GM12878 (cell line): ENCODE measurements around the gene PATJ. TPM values are rescaled to one million over a fixed set of nuclear protein-coding genes. Genes with fewer than 3 reads are reported as not detected.

Experiments used
- ATAC-seq: fragments of 200-7000 bp; cut with Tn5 transposase; 3 replicates; pipeline ENCODE4 v1.9.1; 2020; ENCODE audit warnings: mild to moderate bottlenecking, moderate library complexity
- BruUV-seq: library from RNA; stranded (reverse); fragments of 400-500 nt; replicated peaks from 2 replicates; lab custom pipeline; 2021; lab: Mats Ljungman, UMichigan
- CTCF ChIA-PET: fragments of 300-600 bp; sonication (Branson Sonifier 250); formaldehyde crosslinking; extraction: SDS; loops from one replicate; lab custom pipeline; 2021; ENCODE audit warnings: inconsistent platforms; lab: Yijun Ruan, JAX
- POLR2A ChIA-PET: fragments of 350-600 bp; formaldehyde crosslinking; extraction: SDS; loops from one replicate; lab custom pipeline; 2021; ENCODE audit warnings: inconsistent platforms; lab: Charles Lee
- RAD21 ChIA-PET: fragments of 300-600 bp; sonication (Branson Sonifier 250); formaldehyde crosslinking; loops from one replicate; lab custom pipeline; 2023; ENCODE audit warnings: antibody characterized with exemption; ENCODE audit not compliant: unreplicated experiment; lab: Charles Lee
- SMC1A ChIA-PET: fragments of 300-600 bp; sonication (Branson Sonifier 250); formaldehyde crosslinking; loops from one replicate; lab custom pipeline; 2023; ENCODE audit not compliant: unreplicated experiment, uncharacterized antibody; lab: Charles Lee
- DNase-seq: peaks from one replicate; pipeline ENCODE4 v3.0.0-alpha.2; 2011; ENCODE audit warnings: low read depth, low spot score
- FAIRE-seq: peaks from 3 replicates; lab custom pipeline; 2011; peaks lifted over from hg19 to GRCh38; lab: Jason Lieb, UNC
- H2AFZ ChIP-seq: 2 replicates; pipeline ENCODE4 v1.6.0; 2011; ENCODE audit warnings: low read depth, low read length, control low read depth; ENCODE audit not compliant: control insufficient read depth
- H3K27ac ChIP-seq: 2 replicates; pipeline ENCODE4 v1.5.1; 2011; ENCODE audit warnings: control low read depth; ENCODE audit not compliant: control insufficient read depth, insufficient read depth
- H3K27me3 ChIP-seq, 2 experiments: replicated peaks in 1 of 2; 2 replicates each; pipeline versions ENCODE4 v1.6.0 to v1.6.1; 2011; ENCODE audit warnings: low read length in 1 of 2; ENCODE audit not compliant: control insufficient read depth in 2 of 2, insufficient read depth in 2 of 2
- H3K36me3 ChIP-seq, 2 experiments: 2 replicates each; pipeline ENCODE4 v1.5.1; 2011; ENCODE audit warnings: low read length in 1 of 2; ENCODE audit not compliant: control insufficient read depth in 2 of 2, insufficient read depth in 2 of 2
- H3K4me1 ChIP-seq: 2 replicates; pipeline ENCODE4 v1.6.1; 2011; ENCODE audit warnings: mild to moderate bottlenecking, low read length, moderate library complexity, mixed read lengths; ENCODE audit not compliant: control insufficient read depth, insufficient read depth
- H3K4me2 ChIP-seq: 2 replicates; pipeline ENCODE4 v1.6.0; 2011; ENCODE audit warnings: control low read depth; ENCODE audit not compliant: control insufficient read depth, insufficient read depth
- H3K4me3 ChIP-seq: fragments of 200-600 bp; sonication (generic); 2 replicates; pipeline ENCODE4 v1.5.1; 2016
- H3K79me2 ChIP-seq: 2 replicates; pipeline ENCODE4 v1.6.0; 2011; ENCODE audit warnings: low read length; ENCODE audit not compliant: control insufficient read depth, insufficient read depth
- H3K9ac ChIP-seq: 2 replicates; pipeline ENCODE4 v1.8.0; 2011; ENCODE audit warnings: low read length, control low read depth, mixed read lengths; ENCODE audit not compliant: control insufficient read depth, insufficient read depth
- H3K9me3 ChIP-seq: replicated peaks from 3 replicates; pipeline ENCODE4 v1.5.1; 2011; ENCODE audit warnings: mild to moderate bottlenecking, low read length; ENCODE audit not compliant: control insufficient read depth, insufficient read depth
- H4K20me1 ChIP-seq: 2 replicates; pipeline ENCODE4 v1.6.0; 2011; ENCODE audit not compliant: control insufficient read depth, insufficient read depth
- ASH2L ChIP-seq: fragments of 300-600, 200-600 bp; sonication (generic); IDR thresholded peaks from 2 replicates; pipeline ENCODE4 v1.6.1; 2017; ENCODE audit warnings: low read depth, mild to moderate bottlenecking, borderline replicate concordance
- EGR1 ChIP-seq, 2 experiments: IDR thresholded peaks; 1 replicate in 1 of 2; 2 replicates in 1 of 2; pipeline ENCODE4 v1.6.1; 2011 to 2012; ENCODE audit warnings: low read depth in 2 of 2, low read length in 2 of 2, borderline replicate concordance in 1 of 2, mild to moderate bottlenecking in 1 of 2, moderate library complexity in 1 of 2
- HDGF ChIP-seq: fragments of 450-650 bp; IDR thresholded peaks from 2 replicates; pipeline ENCODE4 v1.6.1; 2016; ENCODE audit warnings: antibody characterized with exemption
- NR2C1 ChIP-seq: fragments of 450-650 bp; IDR thresholded peaks from 2 replicates; pipeline ENCODE4 v1.6.1; 2017; ENCODE audit warnings: antibody characterized with exemption, mild to moderate bottlenecking, moderate library complexity
- NR2F1 ChIP-seq: fragments of 450-650 bp; conservative IDR thresholded peaks from 2 replicates; pipeline ENCODE4 v1.6.1; 2017; ENCODE audit warnings: mild to moderate bottlenecking
- RUNX3 ChIP-seq: IDR thresholded peaks from 2 replicates; pipeline ENCODE4 v1.6.1; 2012; ENCODE audit warnings: low read length, inconsistent platforms
- ZNF217 ChIP-seq: fragments of 450-650 bp; IDR thresholded peaks from 2 replicates; pipeline ENCODE4 v1.6.1; 2017; ENCODE audit warnings: antibody characterized with exemption, mild to moderate bottlenecking
- WGBS: methylation state at CpG from one replicate; pipeline ENCODE4 v1.1.6; 2016; ENCODE audit warnings: low lambda C conversion rate; ENCODE audit not compliant: insufficient replicate concordance, insufficient coverage; ENCODE audit errors: missing lambda C conversion rate; 5-methylcytosine and 5-hydroxymethylcytosine counted together
- in situ Hi-C: fragments of 300-500 bp; cut with MboI; formaldehyde crosslinking; loops from 9 replicates; pipeline ENCODE4 v1.14.3; 2018; ENCODE audit warnings: mixed read lengths
- intact Hi-C: fragments of 100-400 bp; cut with micrococcal nuclease; formaldehyde crosslinking; loops from one replicate; pipeline ENCODE4 v1.14.2; 2022; ENCODE audit not compliant: unreplicated experiment
- polyA plus RNA-seq, 11 experiments: library from polyadenylated mRNA; depleted of rRNA in 4 of 11; unstranded in 6 of 11; stranded (reverse) in 5 of 11; fragments of >200 nt; fragmentation: Nextera tagmentation in 4 of 11; fragmentation: Illumina TruSeq in 1 of 11; extraction: Ambion mirVana in 4 of 11; extraction: Trizol in 1 of 11; gene quantifications; 1 replicate in 1 of 11; 2 replicates in 10 of 11; pipeline versions ENCODE4 v1.2.1 to v1.2.3, GENCODE V29; 2011 to 2016; ENCODE audit warnings: inconsistent platforms in 2 of 11, missing spikeins in 2 of 11, low read depth in 1 of 11
- total RNA-seq, 4 experiments: library from RNA; depleted of rRNA in 3 of 4; stranded (reverse); fragments of >200 nt in 3 of 4; fragmentation: Illumina TruSeq in 1 of 4; extraction: Trizol in 1 of 4; gene quantifications; 2 replicates each; pipeline versions ENCODE4 v1.2.1 to v1.2.3, GENCODE V29; 2013 to 2021
- TF ChIP-seq, protein P1 (sequence below): fragments of 450-650 bp; IDR thresholded peaks from 2 replicates; pipeline ENCODE4 v1.6.1; 2016; ENCODE audit warnings: mild to moderate bottlenecking
- TF ChIP-seq, protein P2 (sequence below): fragments of 450-650 bp; IDR thresholded peaks from 2 replicates; pipeline ENCODE4 v1.6.1; 2017; ENCODE audit warnings: mild to moderate bottlenecking, moderate library complexity
- TF ChIP-seq, protein P3 (sequence below): fragments of 450-650 bp; IDR thresholded peaks from 2 replicates; pipeline ENCODE4 v1.6.1; 2017; ENCODE audit warnings: mild to moderate bottlenecking

PATJ gene
- total and polyA plus RNA-seq, 10 of the 15 experiments (the other 5 are each of a cell fraction or from before 2014, with no cell fraction given): 2.8 to 13.9 (median 6.9) TPM

DNA sequence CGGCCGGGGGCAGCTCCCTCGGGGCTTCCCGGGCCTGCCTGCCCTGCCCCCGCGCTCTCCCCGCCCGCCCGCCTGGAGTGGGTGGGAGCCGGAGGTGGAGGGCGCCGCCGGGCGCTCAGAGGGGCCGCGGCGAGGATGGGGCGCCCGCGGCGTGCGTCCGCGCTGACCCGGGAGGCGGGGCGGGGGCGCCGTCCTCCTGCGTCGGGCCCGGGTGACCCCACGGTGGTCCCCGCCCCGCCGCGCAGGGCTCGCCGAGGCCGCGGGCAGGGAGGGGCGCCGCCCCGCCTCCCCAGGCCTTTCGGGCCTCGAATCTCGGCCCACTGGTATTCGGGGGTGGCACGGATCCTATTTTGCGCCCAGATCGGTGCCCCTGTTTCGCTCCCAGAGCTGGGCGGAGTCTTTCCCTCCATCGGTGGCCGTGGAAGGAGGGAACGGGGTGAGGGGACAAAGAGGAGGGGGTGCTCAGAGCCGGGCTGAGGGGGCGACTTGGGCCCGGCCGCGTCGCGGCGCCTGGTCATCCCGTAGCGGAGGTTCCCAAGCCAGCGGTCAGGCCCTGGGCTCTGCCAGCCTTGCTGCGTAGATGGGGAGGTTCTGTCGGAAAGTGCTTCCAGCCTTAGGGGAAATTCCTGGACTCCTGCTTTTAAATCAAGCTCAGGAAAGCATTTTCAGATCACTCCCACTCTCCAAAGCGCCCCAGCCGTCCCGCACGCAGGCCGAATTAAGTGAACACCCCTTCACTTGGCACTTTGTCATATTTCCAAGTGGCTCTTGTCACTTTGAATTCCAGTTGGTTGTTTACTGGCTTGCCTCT, 545 bp downstream of the PATJ start:
- H3K36me3 ChIP-seq: no peaks in the 10 kb centered on the region
- ChIA-PET RAD21 (no interaction called here), POLR2A (no interaction called here), SMC1A (interaction anchor here (0.5 to 0.6 kb wide), 2 partner anchors 11 to 40 kb away, joined by 3 read pairs; no protein-coding TSS in a partner anchor), CTCF (interaction anchor here (1.2 kb wide), 1 partner anchor 41 kb away, joined by 3 read pairs; no protein-coding TSS in a partner anchor)
- BruUV-seq: no TSS peak
- TF ChIP-seq ASH2L: no peak
- TF ChIP-seq, protein P1, sequence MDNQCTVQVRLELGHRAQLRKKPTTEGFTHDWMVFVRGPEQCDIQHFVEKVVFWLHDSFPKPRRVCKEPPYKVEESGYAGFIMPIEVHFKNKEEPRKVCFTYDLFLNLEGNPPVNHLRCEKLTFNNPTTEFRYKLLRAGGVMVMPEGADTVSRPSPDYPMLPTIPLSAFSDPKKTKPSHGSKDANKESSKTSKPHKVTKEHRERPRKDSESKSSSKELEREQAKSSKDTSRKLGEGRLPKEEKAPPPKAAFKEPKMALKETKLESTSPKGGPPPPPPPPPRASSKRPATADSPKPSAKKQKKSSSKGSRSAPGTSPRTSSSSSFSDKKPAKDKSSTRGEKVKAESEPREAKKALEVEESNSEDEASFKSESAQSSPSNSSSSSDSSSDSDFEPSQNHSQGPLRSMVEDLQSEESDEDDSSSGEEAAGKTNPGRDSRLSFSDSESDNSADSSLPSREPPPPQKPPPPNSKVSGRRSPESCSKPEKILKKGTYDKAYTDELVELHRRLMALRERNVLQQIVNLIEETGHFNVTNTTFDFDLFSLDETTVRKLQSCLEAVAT: peak; percentile 76; the same call in 1 of the 2 replicates
- peak; percentile 62; the same call in 1 of the 2 replicates for TF ChIP-seq NR2F1
- TF ChIP-seq HDGF: no peak
- TF ChIP-seq, protein P2, sequence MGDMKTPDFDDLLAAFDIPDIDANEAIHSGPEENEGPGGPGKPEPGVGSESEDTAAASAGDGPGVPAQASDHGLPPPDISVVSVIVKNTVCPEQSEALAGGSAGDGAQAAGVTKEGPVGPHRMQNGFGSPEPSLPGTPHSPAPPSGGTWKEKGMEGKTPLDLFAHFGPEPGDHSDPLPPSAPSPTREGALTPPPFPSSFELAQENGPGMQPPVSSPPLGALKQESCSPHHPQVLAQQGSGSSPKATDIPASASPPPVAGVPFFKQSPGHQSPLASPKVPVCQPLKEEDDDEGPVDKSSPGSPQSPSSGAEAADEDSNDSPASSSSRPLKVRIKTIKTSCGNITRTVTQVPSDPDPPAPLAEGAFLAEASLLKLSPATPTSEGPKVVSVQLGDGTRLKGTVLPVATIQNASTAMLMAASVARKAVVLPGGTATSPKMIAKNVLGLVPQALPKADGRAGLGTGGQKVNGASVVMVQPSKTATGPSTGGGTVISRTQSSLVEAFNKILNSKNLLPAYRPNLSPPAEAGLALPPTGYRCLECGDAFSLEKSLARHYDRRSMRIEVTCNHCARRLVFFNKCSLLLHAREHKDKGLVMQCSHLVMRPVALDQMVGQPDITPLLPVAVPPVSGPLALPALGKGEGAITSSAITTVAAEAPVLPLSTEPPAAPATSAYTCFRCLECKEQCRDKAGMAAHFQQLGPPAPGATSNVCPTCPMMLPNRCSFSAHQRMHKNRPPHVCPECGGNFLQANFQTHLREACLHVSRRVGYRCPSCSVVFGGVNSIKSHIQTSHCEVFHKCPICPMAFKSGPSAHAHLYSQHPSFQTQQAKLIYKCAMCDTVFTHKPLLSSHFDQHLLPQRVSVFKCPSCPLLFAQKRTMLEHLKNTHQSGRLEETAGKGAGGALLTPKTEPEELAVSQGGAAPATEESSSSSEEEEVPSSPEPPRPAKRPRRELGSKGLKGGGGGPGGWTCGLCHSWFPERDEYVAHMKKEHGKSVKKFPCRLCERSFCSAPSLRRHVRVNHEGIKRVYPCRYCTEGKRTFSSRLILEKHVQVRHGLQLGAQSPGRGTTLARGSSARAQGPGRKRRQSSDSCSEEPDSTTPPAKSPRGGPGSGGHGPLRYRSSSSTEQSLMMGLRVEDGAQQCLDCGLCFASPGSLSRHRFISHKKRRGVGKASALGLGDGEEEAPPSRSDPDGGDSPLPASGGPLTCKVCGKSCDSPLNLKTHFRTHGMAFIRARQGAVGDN: 0 out of 2 replicates have a peak, but pooled peaks have one; percentile 38
- peak; percentile 71 for TF ChIP-seq NR2C1
- 0 out of 2 replicates have a peak, but pooled peaks have one; percentile 53 for TF ChIP-seq ZNF217
- no peak for TF ChIP-seq RUNX3
- TF ChIP-seq, protein P3, sequence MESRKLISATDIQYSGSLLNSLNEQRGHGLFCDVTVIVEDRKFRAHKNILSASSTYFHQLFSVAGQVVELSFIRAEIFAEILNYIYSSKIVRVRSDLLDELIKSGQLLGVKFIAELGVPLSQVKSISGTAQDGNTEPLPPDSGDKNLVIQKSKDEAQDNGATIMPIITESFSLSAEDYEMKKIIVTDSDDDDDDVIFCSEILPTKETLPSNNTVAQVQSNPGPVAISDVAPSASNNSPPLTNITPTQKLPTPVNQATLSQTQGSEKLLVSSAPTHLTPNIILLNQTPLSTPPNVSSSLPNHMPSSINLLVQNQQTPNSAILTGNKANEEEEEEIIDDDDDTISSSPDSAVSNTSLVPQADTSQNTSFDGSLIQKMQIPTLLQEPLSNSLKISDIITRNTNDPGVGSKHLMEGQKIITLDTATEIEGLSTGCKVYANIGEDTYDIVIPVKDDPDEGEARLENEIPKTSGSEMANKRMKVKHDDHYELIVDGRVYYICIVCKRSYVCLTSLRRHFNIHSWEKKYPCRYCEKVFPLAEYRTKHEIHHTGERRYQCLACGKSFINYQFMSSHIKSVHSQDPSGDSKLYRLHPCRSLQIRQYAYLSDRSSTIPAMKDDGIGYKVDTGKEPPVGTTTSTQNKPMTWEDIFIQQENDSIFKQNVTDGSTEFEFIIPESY: peak; percentile 48; the same call in 1 of the 2 replicates
- 0 out of 3 replicates have a peak, but pooled peaks of 1 of the 2 experiments have one; percentile 47 for TF ChIP-seq EGR1 (IDR thresholded peaks at IDR 0.05; ENCODE audit: borderline replicate concordance in 1 of 2, low read depth in 2 of 2, low read length in 2 of 2)
- peak overlapping the region; percentile 77 for H3K9ac ChIP-seq
- no peaks in the 10 kb centered on the region for H3K27me3 ChIP-seq
- intact Hi-C loops (loop anchor here (2.0 kb wide), 1 partner anchor 18 kb away; the partner anchor contains the start of gene TM2D1), in situ Hi-C loops (no loop called here)
- 19% methylated on average over 51 of the region's 74 CpGs for WGBS
- peaks cover 1% of the 10 kb centered on the region; the same call in 1 of the 2 replicates for H3K79me2 ChIP-seq
- DNase-seq (no peak), ATAC-seq (peak; percentile 78), FAIRE-seq (no peak)
- peak overlapping the region; percentile 83 for H3K4me3 ChIP-seq
- H2AFZ ChIP-seq: peak overlapping the region; percentile 85
- no peaks in the 10 kb centered on the region for H3K9me3 ChIP-seq
- H3K4me2 ChIP-seq: peak overlapping the region; percentile 88
- H3K4me1 ChIP-seq: peaks cover 6% of the 10 kb centered on the region
- H4K20me1 ChIP-seq: no peaks in the 10 kb centered on the region
- H3K27ac ChIP-seq: no peak overlapping the region
